HG02970 (cell line): ENCODE data around the gene TH.
"Not testable (repeated sequence)": the region's sequence is repeated elsewhere in the genome, so short reads cannot be mapped to it uniquely, and the experiment has no call there.

Source experiments
- ATAC-seq: cut with Tn5 transposase; IDR thresholded peaks from one replicate; pipeline ENCODE4 v1.9.1; 2021; ENCODE audit warnings: mild to moderate bottlenecking, moderate library complexity, moderate number of reproducible peaks; ENCODE audit not compliant: unreplicated experiment, low FRiP score

TH gene

DNA sequence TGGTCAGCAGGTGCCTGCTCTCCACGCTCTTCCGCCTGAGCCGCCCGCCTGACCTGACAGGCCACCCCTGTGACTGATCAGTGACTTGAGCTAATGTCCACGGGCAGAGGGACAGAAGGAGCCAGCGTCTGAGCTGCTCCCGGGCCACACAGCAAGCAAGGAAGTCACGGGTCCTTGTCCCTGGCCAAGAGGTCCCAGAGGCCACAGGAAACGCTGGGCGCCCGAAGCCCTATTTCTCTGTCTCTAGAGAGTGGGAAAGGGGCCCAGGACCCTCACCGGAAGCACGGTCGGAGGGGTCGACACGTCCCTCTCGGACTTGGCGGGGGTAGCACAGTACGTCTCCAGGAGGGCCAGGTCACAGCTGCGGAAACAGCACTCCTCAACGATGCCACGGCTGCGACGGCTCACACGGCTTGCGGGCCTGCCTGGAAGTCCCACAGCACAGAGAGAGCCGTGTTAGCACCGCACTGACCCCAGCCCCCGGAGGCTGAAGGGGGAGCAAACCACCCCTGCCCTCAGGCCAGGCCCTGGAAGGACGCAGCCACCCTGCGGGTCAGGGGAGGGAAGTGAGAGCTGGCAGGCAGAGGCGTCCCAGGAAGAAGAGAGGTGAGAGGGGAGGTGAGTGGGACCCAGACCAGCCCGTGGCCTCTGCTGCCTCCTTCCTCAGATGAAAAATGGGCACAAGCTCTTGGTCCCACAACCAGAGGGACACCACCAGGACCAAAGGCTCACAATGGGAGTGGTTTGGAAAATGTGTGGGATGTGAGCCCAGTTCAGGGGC, 38.2 kb downstream of the TH start:
- ATAC-seq: no peak

GRCh38 chr11:2132874-2133240, 38.8 kb downstream of the TH start:
- ATAC-seq: no peak

GRCh38 chr11:2132246-2132645, 39.4 kb downstream of the TH start:
- ATAC-seq: no peak

GRCh38 chr11:2131371-2132236, 40.0 kb downstream of the TH start:
- ATAC-seq: no peak

GRCh38 chr11:2130881-2131352, 40.7 kb downstream of the TH start:
- ATAC-seq: no peak

GRCh38 chr11:2129699-2130366, 41.8 kb downstream of the TH start:
- ATAC-seq: no peak

GRCh38 chr11:2129308-2129698, 42.3 kb downstream of the TH start:
- no peak for ATAC-seq

GRCh38 chr11:2128511-2129307, 42.9 kb downstream of the TH start:
- ATAC-seq: no peak

- no peak for ATAC-seq
Measured at GRCh38 chr11:2128130-2128510, 43.5 kb downstream of the TH start.

DNA sequence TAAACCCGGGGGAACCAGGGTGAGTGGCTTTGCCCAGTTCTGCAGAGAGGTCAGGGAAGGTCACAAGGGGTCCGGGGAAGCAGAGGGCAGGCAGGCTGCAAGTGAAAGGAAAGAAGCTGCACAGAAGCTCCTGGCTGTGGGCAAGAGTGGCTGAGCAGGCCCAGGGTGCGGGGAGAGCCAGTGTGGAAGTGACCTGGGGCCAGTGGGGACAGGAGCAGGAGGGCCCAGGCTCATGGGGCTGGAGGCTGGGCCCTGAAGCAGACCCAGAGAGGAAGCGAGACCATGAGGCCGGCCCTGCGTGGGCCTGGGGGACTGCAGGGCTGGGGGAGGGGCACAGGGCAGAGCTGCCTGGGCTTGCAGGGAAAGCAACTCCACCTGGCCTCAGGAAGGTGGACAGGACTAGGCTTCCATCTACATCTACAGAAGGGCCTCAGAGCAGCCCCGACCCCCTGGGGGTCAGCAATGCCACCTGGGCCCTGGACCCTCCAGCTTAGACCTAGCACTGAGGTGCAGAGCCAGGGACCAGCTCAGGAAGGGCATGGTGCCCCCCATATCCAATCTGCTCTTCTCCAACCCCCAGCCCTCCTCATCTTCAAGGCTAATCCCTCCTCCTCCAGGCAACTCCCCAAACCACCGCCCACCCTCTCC, 44.0 kb downstream of the TH start:
- ATAC-seq: no peak

DNA sequence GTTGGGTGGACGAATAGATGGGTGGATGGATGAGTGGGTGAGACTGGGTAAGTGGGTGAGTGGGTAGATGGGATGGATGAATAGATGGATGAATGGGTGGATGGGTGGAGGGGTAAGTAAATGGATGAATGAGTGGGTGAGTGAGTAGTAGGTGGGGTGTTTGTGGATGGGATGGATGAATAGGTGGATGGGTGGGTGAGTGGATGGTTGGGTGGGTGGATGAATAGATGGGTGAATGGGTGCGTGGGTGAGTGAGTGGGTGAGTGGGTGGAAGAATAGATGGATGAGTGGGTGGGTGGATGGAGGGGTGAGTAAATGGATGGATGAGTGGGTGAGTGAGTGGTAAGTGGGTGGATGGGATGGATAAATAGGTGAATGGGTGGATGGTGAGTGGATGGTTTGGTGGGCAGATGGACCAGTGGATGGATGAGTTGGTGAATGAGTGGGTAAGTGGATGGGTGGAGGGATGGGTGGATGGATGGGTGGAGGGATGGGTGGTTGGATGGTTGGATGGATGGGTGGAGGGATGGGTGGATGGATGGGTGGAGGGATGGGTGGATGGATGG, 45.0 kb downstream of the TH start:
- no peak for ATAC-seq

DNA sequence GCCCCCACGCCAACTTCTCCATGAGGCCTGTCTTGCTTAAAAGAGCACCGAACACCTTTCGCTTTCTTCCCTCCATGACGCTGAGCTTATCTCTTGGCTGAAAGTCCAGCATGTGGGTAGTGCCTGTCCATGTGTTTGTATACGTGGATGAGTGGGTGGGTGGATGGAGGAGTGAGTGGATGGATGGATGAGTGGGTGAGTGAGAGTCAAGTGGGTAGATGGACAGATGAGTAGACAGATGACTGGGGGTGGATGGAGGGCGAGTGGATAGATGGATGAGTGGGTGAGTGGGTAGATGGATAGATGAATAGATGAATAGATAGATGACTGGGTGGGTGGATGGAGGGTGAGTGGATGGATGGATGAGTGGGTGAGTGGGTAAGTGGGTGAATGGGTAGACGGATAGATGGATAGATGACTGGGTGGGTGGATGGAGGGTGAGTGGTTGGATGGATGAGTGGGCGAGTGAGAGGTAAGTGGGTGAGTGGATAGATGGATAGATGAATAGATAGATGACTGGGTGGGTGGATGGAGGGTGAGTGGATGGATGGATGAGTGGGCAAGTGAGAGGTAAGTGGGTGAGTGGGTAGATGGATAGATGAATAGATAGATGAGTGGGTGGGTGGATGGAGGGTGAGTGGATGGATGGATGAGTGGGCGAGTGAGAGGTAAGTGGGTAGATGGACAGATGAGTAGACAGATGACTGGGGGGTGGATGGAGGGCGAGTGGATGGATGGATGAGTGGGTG, 46.7 kb downstream of the TH start:
- not testable (repeated sequence) for ATAC-seq

DNA sequence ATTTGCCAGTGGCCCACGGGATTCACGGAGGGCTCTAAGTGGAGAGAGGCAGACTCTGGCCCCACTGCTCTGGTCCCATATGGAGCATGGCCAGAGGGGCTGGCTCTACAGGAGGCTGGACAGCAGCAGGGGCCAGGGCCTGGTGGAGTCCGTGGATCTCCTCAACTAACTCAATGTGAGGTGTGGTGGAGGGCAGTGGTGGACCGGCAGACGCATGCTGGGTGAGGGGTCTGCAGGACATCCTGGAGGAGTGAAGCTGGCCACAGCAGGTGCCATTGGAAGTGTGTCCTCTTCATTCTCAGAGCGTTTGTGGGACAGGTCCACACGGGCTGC, 48.0 kb downstream of the TH start:
- ATAC-seq: no peak

- ATAC-seq: no peak
Measured at GRCh38 chr11:2122907-2123627, 48.5 kb downstream of the TH start.

DNA sequence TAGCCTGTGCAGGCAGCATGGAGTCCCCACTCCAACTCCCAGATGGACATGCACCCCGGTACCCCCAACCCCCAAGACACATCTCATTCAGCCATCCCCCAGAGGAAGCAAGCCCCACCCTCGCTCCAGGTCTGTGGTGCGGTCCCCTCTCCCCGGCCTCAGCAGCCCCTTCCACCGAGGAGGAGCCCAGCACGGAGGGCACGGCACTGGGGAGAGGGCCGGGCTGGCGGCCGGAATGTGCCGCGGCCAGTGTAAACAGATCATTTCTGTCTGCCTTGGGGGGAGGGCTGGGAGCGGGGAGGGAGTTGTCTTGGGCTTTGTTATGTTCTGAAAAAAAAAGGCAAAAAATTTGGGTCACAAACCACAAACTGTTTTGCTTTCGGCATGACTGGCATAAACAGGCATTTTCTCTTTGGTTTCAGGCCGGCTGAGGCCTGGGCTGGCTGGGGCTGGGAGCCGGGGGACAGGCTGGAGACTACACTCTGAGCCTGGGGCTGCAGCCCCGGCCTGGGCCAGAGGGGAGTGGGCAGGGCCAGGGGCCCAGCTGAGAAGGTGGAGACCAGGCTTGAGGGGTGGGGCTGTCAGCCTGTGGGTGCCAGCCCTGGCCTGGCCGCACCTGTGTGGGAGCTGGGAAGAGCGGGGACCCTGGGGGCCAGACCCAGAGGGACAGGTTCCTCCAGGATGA, 49.3 kb downstream of the TH start:
- no peak for ATAC-seq

DNA sequence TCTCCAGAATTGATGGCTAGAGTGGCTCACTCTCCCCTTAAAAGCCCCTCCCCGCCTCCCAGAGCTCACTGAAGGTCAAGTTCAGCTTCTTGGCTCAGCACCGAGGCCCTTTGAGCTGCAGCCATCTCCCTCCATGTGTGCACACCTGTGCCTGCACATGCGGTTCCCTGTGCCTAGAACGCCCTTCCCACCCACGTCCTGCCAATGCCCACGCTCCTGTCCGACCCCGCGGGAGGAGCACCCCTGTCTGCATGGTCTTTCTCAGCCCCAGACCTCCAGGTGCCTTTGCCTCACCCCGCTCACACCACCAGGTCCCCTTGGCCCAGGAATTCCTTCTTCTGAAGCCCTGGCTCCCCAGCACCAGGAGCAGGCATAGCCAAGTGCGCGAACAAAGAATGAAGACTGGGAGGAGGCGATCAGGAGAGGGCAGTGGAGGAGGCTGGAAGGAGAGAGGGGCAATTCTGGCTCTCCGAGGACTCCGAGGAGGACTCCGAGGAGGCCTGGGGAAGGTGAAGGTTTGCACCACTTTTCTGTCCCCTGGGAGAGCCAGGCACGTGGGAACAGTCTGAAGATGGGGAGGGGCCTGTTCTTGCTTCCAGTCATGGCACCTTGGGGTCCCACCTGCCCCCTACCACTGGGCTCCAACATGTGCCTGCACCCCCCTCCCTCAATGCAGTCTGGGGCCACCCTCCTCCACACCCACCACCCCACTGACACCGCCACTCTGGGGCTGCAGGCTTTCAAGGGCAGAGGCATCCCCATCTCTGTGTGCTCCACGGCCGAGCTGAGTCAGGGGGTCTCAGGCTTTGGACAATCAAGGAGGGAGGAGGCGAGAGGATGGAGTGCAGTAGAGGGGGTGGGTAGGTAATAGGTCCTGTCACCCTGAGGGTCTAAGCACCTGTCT, 50.1 kb downstream of the TH start:
- ATAC-seq: no peak
